ENCODE results near the gene ARSI.

GRCh38 chr5:150298701-150299451 is 3.8 kb downstream of the ARSI start:
- no peak for TF ChIP-seq POLR2A (IDR thresholded peaks at IDR 0.05)
- TF ChIP-seq, protein P1, sequence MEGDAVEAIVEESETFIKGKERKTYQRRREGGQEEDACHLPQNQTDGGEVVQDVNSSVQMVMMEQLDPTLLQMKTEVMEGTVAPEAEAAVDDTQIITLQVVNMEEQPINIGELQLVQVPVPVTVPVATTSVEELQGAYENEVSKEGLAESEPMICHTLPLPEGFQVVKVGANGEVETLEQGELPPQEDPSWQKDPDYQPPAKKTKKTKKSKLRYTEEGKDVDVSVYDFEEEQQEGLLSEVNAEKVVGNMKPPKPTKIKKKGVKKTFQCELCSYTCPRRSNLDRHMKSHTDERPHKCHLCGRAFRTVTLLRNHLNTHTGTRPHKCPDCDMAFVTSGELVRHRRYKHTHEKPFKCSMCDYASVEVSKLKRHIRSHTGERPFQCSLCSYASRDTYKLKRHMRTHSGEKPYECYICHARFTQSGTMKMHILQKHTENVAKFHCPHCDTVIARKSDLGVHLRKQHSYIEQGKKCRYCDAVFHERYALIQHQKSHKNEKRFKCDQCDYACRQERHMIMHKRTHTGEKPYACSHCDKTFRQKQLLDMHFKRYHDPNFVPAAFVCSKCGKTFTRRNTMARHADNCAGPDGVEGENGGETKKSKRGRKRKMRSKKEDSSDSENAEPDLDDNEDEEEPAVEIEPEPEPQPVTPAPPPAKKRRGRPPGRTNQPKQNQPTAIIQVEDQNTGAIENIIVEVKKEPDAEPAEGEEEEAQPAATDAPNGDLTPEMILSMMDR (IDR thresholded peaks at IDR 0.05), result no peak
